WTC11 (cell line): ENCODE data around the gene CASTOR2.

Experiments used
- AR ChIP-seq: fragments of 250-450 bp; sonication (Bioruptor Pico); IDR thresholded peaks from 2 replicates; pipeline ENCODE4 v1.9.0; 2021; ENCODE audit warnings: mild to moderate bottlenecking
- CBFB ChIP-seq: sonication (generic); formaldehyde crosslinking; IDR thresholded peaks from 2 replicates; pipeline ENCODE4 v1.8.1; 2022; ENCODE audit warnings: mild to moderate bottlenecking, low read depth, missing genetic modification reagents
- CTCF ChIP-seq: fragments of 200-600 bp; IDR thresholded peaks from 2 replicates; pipeline ENCODE4 v1.8.0; 2022; ENCODE audit warnings: antibody characterized with exemption
- E2F4 ChIP-seq: sonication (generic); formaldehyde crosslinking; IDR thresholded peaks from 2 replicates; pipeline ENCODE4 v1.8.1; 2022; ENCODE audit warnings: low read depth, mild to moderate bottlenecking, moderate library complexity, missing genetic modification reagents, borderline replicate concordance
- JUN ChIP-seq: sonication (generic); formaldehyde crosslinking; IDR thresholded peaks from 2 replicates; pipeline ENCODE4 v1.8.0; 2023; ENCODE audit warnings: mild to moderate bottlenecking, missing genetic modification reagents
- TCF7 ChIP-seq: sonication (generic); formaldehyde crosslinking; IDR thresholded peaks from 2 replicates; pipeline ENCODE4 v1.8.0; 2022; ENCODE audit warnings: mild to moderate bottlenecking, low read depth, missing genetic modification reagents, moderate library complexity
- USF1 ChIP-seq: sonication (generic); formaldehyde crosslinking; IDR thresholded peaks from 2 replicates; pipeline ENCODE4 v1.8.0; 2022; ENCODE audit warnings: mild to moderate bottlenecking, missing genetic modification reagents
- ZNF512 ChIP-seq: sonication (generic); formaldehyde crosslinking; IDR thresholded peaks from 2 replicates; pipeline ENCODE4 v1.8.1; 2022; ENCODE audit warnings: missing genetic modification reagents, borderline replicate concordance

- TF ChIP-seq USF1 (CRISPR knock-in tag) (no peak), CTCF (no peak), E2F4 (CRISPR knock-in tag) (no peak), JUN (CRISPR knock-in tag) (no peak), ZNF512 (CRISPR knock-in tag) (no peak), CBFB (CRISPR knock-in tag) (no peak), AR (CRISPR knock-in tag) (no peak), TCF7 (no peak)
Measured at GRCh38 chr7:75055155-75055554, 90.7 kb downstream of the CASTOR2 start.
